HG03066 (cell line): ENCODE data around the gene ST8SIA4.

Source experiments
- ATAC-seq: cut with Tn5 transposase; IDR thresholded peaks from one replicate; pipeline ENCODE4 v1.9.1; 2021; ENCODE audit warnings: low read depth; ENCODE audit not compliant: unreplicated experiment

ST8SIA4 gene

DNA sequence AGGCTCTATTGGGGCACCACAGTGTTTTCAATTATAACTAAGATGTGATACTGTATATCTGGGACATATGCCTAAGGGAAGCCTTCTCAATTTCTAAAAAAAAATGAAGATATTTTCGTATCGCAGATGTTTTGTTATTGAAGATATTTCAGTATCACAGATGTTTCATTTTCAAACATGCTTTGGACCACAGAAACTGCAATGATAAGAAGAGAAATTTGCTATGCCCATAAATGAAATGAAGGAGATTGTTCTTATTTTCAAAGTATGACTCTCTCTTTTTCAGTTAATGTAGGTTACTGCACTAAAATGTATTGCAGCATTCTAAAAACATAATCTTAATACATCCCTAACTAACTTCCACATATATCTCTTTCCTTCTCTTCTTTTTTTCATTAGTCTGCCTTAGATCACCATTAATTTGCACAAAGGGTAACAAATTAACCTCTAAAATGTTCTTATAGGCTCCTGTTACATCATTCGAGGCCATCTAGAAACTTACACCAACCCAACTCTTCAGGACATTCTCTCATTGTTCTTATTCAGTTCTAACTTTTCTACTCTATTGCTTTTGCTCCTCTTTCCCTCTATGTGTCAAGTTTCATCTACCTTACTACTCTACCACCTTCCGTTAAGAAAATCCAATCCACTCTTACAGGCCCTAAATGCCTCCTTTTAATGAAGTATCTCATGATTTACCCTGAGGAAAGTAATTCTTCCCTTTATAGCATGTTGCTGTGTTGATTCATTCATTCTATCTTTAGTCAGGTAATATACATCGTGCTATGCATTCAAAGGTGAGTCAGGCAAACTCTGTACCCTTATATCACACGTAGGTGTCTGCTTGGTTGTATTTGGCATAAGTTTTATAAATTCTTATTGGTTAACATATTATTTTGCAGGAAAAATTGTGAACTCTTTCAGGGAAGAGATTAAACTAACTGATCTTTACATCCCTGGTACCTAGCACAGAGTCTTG, 70.5 kb downstream of the ST8SIA4 start:
- no peak for ATAC-seq

GRCh38 chr5:100828898-100829356, 74.2 kb downstream of the ST8SIA4 start:
- no peak for ATAC-seq

DNA sequence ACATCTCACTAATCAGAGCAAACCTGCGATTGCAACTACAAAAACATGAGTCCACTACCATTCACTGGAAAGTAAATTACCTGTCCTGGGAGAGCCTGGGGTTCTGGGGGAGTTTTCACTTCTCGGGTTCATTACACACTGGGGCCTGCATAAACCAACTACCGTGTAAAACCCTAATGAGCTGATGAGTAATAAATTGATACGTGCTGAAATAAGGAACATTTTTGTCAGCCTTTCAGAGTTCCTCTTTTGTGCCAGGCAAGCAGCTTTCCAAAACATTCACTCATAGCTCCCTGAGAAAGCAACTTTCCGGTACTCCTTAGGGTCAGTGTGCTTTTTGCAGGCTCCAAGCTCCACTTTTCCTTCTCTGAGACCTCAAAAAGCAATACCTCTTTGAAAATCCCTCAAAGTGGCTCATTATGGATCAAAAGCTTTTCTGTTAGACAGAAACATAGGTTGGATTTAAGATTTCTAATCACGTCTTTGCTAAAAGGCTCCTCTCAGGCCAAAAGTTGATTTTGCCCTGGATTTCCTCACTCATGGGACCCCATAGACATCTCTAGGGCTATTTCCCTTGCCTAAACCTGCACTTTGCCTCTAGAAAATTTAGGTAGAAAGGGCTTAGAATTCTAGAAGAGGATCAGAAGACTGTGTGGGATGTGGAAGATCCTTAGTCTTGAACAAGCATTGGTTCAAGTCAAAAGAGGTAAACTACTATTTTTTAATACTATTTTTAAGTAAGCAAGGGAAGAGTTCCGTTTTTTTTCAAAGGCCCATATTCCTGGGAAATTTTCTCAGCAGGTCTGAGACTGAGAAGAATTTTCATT, 74.8 kb downstream of the ST8SIA4 start:
- ATAC-seq, result peak; percentile 74

GRCh38 chr5:100827481-100827889, 75.6 kb downstream of the ST8SIA4 start:
- ATAC-seq, result peak; percentile 18

DNA sequence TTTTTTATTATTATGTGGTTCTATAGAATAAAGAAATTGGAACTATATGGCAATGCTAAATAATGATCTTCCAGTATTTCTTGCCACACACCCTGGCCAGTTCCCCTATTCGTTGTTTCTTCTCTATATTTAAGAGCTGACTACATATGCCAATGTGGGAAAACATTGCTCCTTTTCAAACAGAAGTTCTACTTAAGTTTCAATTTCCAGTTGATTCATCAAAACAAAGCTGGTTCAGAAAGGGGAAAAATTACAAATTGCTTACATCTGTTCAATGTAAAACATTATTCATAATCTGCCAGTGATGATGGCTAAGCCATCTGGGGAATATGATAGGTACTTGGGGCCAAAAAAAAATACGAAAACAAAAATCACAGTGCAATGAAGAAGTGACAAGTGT, 76.9 kb downstream of the ST8SIA4 start:
- no peak for ATAC-seq

GRCh38 chr5:100824635-100825034, 78.4 kb downstream of the ST8SIA4 start:
- ATAC-seq, result no peak

DNA sequence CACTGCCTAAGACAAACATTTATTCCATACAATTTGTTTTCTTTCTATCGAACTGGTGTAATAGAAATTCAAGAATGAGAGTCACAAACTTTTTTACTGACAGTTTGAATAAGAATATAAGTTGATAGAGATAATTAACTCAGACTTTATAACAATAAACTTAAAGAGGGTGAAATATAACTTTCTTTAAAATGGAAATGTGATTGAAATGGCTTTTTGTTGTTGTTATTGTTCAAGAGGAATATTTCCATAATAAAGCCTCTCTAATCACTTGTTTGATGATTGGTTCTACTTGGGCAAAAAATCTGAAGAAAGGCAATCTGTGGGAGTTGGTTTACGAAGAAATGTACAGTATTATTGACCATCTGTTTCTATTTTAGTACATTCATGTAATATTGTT, 79.3 kb downstream of the ST8SIA4 start:
- no peak for ATAC-seq

DNA sequence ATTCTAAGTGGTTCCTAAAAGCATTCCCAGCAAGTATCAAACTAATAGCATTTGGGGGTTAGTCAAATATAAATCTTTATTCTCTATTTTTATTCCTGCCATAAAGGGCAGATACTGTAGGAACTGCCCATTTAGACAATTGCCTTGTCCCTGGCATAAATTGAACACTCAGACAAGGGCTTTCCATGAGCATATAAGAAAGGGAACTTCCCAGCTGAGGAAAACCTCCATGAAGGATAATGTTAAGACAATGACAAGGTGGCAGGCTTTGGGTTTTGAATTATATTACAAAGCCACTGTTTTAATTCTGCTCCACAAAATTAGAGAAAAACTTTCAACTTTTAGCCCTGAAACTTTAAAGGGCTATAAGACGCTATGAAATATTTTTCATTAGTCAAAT, 81.3 kb downstream of the ST8SIA4 start:
- no peak for ATAC-seq

DNA sequence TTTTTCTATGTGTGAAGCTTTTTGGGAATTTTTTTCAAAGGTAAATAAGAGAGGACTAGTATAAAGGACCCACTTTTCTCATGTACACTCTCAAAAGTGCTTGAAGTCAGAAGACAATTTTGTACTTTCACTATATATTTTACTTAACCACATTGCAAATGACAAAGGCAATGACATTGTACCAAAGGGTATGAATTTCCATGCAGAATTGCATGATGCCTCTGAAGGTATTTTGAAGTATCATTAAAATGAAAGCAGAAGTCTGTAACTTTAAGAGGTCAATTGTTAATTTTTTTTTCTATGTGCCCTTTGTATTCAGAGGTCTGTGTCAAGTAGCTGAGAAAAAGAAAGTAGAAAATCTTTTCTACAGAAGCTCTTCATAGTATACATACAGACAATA, 84.7 kb downstream of the ST8SIA4 start:
- no peak for ATAC-seq

DNA sequence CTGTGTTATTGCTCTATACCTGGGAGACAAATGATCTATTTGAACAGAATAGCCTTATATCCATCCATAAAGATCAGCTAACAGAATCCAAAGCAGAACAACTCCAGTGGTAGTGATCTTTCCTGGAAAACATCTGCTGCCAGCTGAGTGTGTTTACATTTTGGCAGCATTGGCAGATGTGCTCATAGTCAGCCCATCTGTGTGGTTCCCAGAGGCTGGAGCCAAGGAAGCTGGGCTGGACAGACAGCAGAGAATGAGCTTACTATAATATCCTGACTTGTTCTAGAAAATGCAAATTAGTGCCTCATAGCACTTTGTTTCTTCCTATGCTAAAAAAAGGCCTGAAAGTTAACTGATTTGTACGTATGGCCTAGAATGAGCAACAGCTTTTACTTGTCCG, 99.7 kb downstream of the ST8SIA4 start:
- no peak for ATAC-seq

GRCh38 chr5:100802208-100802607, 100.9 kb downstream of the ST8SIA4 start:
- ATAC-seq, result no peak

GRCh38 chr5:100800562-100800961, 102.5 kb downstream of the ST8SIA4 start:
- no peak for ATAC-seq

- ATAC-seq, result no peak
Observed at GRCh38 chr5:100799166-100799565, 103.9 kb downstream of the ST8SIA4 start.

DNA sequence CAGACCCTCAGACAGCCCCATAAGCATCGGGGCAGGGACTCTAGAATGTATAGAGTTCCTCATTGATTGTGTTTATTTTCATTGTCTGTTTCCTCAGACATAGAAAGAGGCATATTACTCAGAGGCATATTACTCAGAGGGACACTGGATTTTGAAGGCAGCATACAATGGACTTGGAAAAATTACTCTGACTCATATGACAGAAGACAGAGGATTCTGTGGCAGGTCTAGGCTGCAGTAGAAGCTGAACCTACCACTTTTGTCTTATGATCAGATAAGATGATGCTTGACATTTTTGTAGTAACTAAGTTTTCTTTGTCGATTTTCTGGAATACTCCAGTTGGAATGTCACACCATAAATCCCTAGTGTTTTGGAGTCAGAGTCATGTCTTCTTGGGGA, 105.2 kb downstream of the ST8SIA4 start:
- ATAC-seq, result no peak

DNA sequence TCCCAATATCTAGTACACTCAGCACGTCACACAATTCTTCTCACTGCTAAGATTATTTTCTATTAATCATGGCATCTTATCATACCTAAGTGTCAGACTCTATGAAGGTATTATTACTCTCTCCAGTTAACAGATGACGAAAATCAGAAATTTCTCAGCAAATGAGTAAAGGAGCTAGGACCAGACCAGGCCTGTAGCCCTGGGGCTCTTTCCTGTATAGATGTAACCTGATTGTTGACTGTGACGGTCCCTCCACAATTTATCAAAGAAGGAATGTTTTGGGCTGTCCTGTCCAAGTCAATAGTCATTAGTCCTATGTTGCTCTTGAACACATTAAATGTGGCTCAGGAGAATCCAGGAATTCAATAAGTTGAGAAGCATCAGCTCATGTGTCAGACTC, 106.2 kb downstream of the ST8SIA4 start:
- ATAC-seq, result no peak

DNA sequence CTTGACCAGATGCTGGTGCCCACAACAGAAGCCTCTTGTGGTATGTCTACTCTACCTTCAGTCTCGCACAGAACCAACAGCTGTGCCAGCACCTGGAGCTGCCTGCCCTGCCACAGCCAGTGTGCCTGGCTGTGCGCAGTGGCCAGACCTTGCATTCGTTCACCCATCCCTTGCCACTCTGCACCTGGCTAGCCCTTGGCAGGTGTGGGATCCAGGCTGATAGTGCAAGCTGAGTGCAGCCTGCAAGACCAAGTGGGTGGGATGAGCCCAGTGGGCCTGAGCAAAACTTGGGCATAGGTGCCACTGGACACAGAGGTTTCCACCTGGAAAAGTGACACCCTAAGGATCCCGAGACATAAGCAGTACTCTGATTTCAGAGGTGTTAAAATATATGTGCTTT, 108.2 kb downstream of the ST8SIA4 start:
- no peak for ATAC-seq

- no peak for ATAC-seq
Observed at GRCh38 chr5:100794218-100794617, 108.9 kb downstream of the ST8SIA4 start.

GRCh38 chr5:100792781-100793180, 110.3 kb downstream of the ST8SIA4 start:
- ATAC-seq, result no peak

GRCh38 chr5:100791391-100791790, 111.7 kb downstream of the ST8SIA4 start:
- no peak for ATAC-seq

GRCh38 chr5:100790951-100791350, 112.1 kb downstream of the ST8SIA4 start:
- ATAC-seq, result no peak

- ATAC-seq, result peak; percentile 51
Observed at GRCh38 chr5:100790170-100790665, 112.9 kb downstream of the ST8SIA4 start.
